ENCODE measurements around the gene EIF4G3.
"Not testable (repeated sequence)": the region's sequence is repeated elsewhere in the genome, so short reads cannot be mapped to it uniquely, and the experiment has no call there.

EIF4G3 gene

DNA sequence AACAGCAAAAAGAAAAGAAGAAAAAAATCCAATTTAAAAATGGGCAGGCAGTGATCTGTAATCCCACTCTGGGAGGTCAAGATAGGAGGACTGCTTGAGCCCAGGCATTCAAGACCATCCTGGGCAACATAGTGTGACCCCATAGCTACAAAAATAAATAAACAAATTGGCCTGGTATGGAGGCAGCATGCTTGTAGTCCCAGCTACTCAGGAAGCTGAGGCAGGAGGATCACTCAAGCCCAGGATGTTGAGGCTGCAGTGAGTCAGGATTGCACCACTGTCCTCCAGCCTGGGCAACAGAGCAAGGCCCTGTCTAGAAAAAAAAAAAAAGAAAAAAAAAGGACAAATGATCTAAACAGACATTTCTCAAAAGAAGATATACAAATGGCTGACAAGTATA is 99.6 kb downstream of the EIF4G3 start:
- DNase-seq (ENCODE audit: extremely low read depth in 1 of 2, low read depth in 1 of 2) = no peak

DNA sequence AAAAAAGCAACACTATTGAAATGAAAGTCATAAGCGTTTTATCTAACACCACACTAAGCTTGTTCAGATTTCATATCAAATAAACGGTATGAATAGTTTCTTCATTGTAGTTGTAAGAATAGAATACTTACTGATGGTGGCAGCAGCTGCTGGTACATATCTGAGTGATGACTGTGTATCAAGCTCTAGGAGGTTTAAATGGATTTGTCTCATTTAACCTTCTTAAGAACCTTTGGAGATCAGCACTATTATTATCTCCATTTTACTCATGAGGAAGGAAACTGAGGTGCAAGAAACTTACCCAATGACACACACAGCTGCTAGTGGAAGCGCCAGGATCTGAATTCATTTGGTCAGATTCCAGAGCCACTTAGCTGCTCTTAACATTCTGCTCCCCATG is 104.0 kb downstream of the EIF4G3 start:
- DNase-seq (ENCODE audit: extremely low read depth in 1 of 2, low read depth in 1 of 2) = no peak

DNA sequence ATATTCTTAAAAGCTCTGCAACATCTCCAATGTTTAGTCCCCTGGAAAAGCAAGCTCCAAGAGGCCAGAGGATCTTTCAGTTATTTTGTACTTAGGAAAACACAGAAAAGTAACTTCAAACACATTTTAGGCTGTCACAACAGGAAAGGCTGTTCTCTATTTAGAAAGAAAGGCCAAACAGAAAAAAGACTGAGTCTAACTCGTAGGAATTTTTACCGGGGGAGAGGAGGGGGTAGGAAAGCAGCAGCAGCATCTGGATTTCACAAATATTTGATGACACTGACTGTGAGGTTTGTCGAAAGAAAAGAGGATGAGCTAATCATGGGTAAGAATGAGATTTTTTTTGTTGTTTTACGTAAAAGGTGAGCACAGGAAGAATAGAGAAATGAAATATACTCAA is 107.1 kb downstream of the EIF4G3 start:
- no peak for DNase-seq (ENCODE audit: extremely low read depth in 1 of 2, low read depth in 1 of 2)

DNA sequence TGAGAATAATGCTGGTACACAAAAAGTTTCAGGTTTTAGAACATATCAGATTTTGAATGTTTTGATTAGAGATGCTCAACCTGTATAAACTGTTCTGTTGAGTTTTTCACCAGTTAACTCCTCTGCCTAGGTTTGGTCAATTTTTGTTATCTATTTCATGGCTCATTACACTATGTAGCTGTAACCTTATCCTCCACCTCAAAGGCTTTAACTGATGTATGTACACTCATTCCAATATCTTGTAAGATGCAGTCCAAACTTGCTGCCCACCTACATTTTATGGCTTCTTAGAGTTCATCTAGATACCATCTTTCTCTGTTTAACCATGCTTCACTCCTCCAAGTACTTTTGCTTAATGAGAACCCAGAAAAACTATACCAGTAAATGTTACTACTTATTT is 107.8 kb downstream of the EIF4G3 start:
- no peak for DNase-seq (ENCODE audit: extremely low read depth in 1 of 2, low read depth in 1 of 2)

DNA sequence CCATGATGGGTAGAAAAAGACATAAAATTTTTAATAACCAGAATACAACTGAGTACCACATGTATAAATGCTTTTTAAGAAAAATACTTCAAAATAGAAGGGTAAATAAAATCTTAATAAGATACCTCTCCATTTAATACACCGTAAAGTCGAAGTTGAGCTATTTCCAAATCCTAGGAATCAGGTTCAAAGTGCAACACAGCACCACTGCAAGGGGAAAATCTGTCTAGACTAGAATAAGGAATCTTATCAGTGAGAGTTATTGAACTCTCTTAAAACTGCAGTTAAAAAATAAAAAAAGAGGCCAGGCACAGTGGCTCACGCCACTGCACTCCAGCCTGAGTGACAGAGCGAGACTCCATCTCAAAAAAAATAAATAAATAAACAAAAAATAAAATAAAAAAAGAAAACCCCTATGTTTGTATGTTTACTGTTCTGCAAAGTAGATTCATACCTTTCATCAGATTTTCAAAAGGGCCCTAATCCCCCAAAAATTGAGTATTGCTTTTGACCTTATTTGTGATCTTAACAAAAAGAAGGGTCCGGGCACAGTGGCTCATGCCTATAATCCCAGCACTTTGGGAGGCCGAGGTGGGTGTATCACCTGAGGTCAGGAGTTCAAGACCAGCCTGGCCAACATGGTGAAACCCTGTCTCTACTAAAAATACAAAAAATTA is 109.0 kb downstream of the EIF4G3 start:
- DNase-seq (ENCODE audit: extremely low read depth in 1 of 2, low read depth in 1 of 2) = no peak

DNA sequence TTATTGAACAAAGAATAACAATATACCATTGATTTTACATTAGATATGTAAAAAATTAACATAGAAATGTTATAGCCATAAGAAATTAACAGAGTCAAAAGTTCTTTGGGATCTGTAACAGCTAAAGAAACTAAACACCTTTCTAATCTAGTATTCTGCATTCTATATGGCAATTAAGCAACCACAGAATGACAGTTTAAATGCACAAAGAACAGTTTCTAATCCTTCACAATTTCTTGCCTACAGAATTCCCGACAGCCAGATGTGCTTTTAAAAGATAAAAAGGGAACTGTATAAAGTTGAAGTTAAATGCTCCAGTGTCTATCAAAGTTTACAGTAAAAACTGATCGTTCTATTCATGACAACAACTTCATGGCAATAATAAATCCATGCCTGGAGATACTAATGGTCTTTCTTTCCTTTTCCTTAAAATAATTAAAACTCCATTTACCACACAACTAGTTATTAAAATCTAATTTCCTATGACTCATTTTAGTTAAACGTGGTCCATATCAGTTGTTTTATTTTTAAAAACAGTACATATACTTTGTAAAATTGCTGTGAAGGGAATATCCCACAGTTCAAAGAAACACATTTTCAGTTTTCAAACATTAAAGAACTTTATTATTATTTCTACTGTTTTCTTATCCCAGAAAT is 110.2 kb downstream of the EIF4G3 start:
- DNase-seq (ENCODE audit: extremely low read depth in 1 of 2, low read depth in 1 of 2) = no peak

DNA sequence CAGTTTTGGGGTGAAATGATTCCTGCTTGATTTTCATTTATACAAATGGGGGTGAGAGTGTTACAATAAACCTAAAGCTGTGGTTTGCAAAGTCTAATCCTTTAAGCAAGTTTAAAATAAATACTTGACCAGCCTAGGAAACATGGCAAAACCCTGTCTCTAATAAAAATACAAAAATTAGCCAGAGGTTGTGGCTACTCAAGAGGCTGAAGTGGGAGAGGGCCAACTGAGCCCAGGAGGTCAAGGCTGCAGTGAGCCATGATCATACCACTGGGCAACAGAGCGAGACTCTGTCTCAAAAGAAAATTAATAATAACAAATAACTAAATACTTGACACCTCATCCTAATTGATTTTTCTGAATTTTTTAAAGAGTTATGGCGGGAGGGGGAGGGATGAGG is 110.8 kb downstream of the EIF4G3 start:
- no peak for DNase-seq (ENCODE audit: extremely low read depth in 1 of 2, low read depth in 1 of 2)

DNA sequence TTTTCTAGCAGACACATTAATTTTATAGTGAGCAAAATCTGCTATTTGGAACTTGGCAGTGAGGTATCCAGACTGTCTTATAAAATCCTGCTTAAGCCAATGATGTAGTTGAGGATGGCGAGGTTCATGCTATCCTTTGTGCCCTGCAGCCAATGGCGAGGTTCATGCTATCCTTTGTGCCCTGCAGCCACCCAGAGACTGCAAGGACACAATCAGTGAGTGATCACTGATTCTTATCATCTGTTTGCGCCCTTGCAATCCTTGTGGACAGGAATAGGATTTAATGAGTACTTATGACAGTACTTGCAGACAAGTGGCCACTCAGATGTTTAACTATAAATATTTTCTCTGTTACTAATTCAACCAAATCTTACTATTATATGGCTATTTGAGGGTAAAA is 112.6 kb downstream of the EIF4G3 start:
- DNase-seq (ENCODE audit: extremely low read depth in 1 of 2, low read depth in 1 of 2) = no peak

DNA sequence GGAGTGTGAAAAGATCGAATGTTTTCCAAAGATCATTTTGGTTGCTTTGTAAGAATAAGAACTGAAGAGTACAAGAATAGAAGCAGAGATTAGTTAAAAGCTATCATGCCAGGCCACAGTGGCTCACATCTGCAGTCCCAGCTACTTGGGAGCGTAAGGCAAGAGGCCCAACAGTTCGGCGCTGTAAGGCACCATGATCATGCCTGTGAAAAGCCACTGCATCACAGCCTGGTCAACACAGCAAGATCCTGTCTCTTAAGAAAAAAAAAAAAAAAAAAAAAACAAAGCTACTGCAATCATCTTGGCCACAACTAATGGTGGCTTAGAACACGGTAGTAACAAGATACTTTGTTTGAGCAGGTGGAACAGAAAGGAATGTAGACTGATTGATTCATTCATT is 116.2 kb downstream of the EIF4G3 start:
- no peak for DNase-seq (ENCODE audit: extremely low read depth in 1 of 2, low read depth in 1 of 2)

DNA sequence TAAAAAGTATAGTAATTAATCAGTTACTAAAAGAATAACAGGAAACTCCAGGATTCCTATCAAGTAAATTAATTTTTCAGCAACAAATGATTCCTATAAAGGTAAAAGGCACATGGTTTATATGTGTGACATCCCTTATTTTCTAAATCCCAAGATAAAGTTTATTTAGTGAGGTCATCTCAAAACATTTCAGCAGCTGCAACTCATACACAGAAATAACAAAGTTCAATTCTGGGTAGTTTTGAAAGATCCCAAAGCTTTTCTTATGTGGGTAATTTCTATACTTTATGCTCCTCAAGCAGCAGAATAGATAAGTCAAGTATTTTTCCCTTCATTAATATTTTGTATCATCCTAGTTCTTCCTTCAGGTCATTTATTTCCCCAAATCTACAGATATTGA is 117.7 kb downstream of the EIF4G3 start:
- no peak for DNase-seq (ENCODE audit: extremely low read depth in 1 of 2, low read depth in 1 of 2)

DNA sequence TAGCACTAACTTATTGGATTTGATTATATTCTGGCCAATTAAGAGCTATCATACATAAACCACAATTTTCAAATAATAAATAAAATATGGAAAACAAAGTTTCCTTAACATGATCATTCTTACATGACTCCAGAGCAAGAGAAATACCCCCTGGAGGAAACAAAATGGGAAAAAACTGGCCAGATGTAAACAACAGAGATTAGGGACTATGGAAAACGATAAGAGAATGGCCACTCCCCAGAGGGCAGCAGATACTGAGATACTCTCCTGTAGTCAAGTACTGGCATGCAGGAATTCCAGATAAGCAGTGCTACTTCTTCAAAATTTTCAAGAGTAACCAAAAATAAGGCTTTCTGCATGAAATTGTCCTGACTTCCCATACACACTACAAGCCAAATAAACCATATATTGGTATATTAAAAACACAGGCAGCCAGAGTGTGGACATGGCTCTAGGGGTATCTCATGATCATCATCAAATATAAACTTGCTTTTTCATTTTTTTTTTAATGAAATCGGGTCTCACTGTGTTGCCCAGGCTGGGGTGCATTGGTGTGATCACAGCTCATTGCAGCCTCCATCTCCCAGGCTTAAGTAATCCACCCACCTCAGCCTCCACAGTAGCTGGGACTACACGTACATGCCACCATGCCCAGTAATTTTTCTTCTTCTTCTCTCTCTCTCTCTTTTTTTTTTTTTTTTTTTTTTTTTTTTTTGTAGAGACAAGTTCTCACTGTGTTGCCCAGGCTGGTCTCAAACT is 118.5 kb downstream of the EIF4G3 start:
- no peak for DNase-seq (ENCODE audit: extremely low read depth in 1 of 2, low read depth in 1 of 2)

DNA sequence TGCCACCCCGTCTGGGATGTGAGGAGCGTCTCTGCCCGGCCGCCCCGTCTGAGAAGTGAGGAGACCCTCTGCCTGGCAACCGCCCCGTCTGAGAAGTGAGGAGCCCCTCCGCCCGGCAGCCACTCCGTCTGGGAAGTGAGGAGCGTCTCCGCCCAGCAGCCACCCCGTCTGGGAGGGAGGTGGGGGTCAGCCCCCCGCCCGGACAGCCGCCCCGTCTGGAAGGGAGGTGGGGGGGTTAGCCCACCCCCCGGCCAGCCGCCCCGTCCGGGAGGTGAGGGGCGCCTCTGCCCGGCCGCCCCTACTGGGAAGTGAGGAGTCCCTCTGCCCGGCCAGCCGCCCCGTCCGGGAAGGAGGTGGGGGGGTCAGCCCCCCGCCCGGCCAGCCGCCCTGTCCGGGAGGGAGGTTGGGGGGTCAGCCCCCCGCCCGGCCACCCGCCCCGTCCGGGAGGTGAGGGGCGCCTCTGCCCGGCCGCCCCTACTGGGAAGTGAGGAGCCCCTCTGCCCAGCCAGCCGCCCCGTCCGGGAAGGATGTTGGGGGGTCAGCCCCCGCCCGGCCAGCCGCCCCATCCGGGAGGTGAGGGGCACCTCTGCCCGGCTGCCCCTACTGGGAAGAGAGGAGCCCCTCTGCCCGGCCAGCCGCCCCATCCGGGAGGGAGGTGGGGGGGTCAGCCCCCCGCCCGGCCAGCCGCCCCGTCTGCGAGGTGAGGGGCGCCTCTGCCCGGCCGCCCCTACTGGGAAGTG is 123.3 kb downstream of the EIF4G3 start:
- DNase-seq (ENCODE audit: extremely low read depth in 1 of 2, low read depth in 1 of 2) = not testable (repeated sequence)

DNA sequence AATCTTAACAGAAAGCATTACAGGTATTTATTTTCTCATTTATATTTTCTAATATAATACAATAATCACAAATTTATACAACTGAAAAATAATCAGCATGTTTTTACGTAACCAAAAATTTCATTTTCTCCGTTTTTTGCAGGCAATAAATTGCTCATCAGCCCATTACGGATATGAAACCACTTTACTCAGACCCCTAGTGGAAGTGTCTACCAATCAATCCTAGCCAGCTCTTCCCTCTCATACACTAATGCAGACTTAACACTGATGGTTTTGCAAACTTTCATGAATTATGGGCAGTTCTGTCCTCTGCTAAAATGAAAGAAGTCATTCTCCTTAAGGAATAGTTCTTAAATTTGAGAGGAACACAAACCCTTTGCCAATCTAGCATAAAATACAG is 124.7 kb downstream of the EIF4G3 start:
- DNase-seq (ENCODE audit: extremely low read depth in 1 of 2, low read depth in 1 of 2) = no peak

DNA sequence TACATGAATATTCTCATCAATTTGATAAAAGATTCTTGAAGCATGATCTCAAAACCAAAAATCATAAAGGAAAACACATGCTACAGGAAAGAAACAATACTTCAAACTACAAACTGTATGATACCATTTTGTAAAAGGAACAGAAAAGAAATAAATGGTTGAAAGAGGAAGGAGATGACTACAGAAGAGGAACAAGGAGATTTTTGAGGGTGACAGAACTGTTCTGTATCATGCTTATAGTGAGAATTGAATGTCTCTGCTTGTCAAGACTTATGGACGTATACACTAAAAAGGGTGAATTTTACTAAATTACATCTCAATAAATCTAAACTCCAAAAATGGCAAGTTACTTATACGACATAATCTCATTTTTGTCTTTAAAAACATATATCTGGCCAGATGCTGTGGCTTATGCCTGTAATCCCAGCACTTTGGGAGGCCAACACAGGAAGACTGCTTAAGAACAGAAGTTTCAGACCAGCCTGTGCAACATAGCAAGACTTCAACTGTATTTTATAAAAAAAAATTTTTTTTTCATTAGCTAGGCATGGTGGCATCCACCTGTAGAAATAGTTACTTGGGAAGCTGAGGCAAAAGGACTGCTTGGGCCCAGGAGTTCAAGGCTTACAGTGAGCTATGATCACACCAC is 125.4 kb downstream of the EIF4G3 start:
- DNase-seq (ENCODE audit: extremely low read depth in 1 of 2, low read depth in 1 of 2) = no peak

DNA sequence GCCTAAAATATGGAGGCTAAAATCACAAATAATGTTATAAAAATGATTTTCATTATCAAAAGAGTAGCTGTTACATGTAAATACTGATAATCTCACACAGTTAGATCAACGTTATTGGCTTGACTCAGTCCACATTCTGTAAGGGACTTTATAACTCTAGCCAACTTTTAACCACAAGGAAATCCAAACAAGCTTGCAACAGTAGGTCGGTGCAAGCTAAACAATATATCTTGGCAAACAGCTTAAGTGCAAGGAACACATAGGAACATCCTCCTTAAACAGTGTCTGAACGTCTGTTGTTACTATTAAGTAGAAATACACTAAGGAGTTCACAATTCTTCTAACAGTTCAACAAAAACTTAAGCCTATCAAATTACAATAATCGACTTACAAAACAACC is 126.7 kb downstream of the EIF4G3 start:
- DNase-seq (ENCODE audit: extremely low read depth in 1 of 2, low read depth in 1 of 2) = no peak

DNA sequence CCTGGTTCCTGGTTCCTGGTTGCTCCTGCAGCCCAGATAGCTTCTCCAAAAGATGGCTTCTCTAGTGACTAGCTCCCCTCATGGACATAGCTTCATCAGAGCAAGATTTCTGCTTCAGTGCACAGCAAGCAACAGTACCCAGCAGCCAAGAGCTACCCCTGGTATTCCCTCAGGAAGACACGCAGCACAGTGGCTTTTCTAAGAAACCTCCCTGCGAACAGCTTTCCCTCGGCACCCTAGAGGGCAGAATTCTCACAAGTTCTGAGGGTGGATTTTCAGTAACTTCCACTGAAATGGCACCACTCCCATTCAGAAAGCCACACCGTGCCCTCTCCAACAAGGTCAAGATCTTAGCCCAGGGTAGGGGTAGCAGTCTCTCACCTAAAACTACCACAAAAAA is 128.2 kb downstream of the EIF4G3 start:
- no peak for DNase-seq (ENCODE audit: extremely low read depth in 1 of 2, low read depth in 1 of 2)

DNA sequence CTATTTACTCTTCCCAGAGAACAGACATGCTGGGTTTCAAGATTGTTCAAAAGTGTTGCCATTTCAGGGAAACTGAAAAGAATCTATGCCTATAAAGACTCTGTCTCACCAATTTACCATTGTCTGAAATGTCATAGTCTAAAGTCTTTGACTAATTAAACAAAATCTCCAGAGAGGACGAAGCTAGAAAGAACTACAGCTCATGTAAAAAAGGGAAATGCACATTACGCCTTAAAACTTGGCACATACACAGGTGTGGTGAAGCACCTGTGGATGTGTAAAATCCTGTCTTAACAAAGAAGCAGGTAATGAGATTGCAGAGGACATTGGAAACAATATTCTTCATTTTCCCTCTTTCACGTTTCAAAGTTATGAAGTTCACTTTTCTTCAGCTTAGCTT is 130.6 kb downstream of the EIF4G3 start:
- no peak for DNase-seq (ENCODE audit: extremely low read depth in 1 of 2, low read depth in 1 of 2)

DNA sequence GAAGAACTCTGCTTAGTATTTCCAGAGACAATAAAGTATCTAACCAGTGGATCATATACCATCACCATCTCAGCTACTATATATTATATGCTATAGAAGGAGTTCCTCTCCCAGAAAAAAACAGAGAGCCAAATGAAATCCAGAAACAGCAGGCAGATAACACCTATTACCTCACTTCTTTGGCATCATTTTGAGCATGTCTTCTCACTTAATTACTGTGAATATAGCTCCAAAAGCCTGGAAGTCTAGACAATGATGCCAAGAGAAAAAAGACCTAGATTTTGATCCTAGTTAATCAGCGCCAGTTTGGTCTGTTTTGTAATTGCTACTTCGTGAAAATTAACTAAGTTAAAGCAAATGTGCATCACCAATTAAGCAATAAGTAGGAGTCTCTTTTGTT is 131.3 kb downstream of the EIF4G3 start:
- no peak for DNase-seq (ENCODE audit: extremely low read depth in 1 of 2, low read depth in 1 of 2)

DNA sequence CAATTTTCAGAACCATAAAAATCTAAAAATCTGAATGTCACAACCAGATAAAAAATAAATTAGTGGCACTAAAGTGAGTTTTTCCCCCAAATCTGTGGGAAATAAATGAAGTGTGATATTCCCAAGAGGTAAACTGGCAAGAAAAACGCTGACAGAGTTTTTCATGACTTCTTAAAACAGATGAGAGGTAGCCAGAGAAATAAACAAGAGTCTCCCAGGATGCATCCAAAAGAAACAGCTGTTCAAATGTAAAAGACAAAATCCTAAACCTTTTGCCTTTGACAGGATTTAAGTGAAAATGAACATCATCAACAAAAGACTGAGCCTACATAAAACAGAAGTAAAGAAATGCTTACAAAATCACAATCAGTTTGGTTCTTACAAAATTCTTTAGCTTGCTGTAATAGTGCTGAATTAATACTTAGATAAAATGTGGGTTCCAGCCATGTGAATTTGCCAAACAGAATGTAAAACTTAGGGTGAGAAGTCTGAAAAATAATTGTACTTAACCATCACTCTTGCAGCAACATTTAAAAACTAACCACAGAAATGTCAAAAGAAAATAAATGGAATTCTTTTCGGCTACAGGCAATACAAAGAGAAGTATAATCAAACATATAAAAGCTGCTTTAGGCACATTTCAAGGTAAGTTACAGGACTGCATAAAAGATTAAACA is 133.6 kb downstream of the EIF4G3 start:
- no peak for DNase-seq (ENCODE audit: extremely low read depth in 1 of 2, low read depth in 1 of 2)

DNA sequence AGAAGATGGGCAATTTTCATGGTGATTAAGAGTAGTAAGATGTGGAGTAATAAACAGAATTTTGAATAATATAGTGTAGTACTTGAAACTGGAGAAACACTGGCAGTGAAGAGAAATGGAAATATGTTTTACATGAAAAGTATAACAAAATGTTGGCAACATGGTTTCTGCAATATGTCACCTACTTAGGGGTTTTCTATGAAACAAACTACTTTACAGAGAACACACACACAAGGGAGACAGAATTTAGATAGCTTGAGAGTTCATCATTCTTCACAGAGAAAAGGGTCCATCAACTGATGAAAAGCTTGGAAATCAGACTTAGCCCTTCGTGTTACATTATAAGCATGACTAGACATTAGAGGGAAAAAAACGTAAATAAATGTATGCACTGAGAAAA is 135.2 kb downstream of the EIF4G3 start:
- DNase-seq (ENCODE audit: extremely low read depth in 1 of 2, low read depth in 1 of 2) = no peak
